GM12865 (cell line): ENCODE results near the gene RCCD1.
A peak's percentile ranks its signal among the peaks of the same experiment; 100 is the strongest.

Experiments
- DNase-seq: peaks from one replicate; pipeline ENCODE4 v3.0.0; 2010; ENCODE audit warnings: low read depth
- H3K4me3 ChIP-seq: 2 replicates; pipeline ENCODE4 v1.5.1; 2011; ENCODE audit warnings: mild to moderate bottlenecking, low read depth, low read length, control low read depth
- TF ChIP-seq, protein P1 (sequence below): IDR thresholded peaks from 2 replicates; pipeline ENCODE4 v1.5.1; 2011; ENCODE audit warnings: low read length, control low read depth, low read depth, inconsistent platforms; ENCODE audit not compliant: insufficient read depth; ENCODE audit errors: missing control alignments

RCCD1 gene

DNA sequence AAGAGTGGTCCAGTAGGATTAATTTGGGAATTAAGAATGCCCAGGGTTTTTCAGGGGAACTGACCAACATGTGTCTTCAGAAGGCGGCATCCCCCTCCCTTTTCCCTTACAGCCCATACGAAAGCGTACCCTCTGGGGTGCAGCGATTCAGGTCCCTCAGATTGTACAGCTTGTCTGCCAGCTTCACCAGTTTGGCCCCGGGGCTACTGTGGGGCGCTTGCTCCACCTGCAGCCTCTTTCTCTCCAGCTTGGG is 23.2 kb upstream of the RCCD1 start:
- peak overlapping the region; percentile 85 for H3K4me3 ChIP-seq
- DNase-seq: no peak
- TF ChIP-seq, protein P1, sequence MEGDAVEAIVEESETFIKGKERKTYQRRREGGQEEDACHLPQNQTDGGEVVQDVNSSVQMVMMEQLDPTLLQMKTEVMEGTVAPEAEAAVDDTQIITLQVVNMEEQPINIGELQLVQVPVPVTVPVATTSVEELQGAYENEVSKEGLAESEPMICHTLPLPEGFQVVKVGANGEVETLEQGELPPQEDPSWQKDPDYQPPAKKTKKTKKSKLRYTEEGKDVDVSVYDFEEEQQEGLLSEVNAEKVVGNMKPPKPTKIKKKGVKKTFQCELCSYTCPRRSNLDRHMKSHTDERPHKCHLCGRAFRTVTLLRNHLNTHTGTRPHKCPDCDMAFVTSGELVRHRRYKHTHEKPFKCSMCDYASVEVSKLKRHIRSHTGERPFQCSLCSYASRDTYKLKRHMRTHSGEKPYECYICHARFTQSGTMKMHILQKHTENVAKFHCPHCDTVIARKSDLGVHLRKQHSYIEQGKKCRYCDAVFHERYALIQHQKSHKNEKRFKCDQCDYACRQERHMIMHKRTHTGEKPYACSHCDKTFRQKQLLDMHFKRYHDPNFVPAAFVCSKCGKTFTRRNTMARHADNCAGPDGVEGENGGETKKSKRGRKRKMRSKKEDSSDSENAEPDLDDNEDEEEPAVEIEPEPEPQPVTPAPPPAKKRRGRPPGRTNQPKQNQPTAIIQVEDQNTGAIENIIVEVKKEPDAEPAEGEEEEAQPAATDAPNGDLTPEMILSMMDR: no peak

DNA sequence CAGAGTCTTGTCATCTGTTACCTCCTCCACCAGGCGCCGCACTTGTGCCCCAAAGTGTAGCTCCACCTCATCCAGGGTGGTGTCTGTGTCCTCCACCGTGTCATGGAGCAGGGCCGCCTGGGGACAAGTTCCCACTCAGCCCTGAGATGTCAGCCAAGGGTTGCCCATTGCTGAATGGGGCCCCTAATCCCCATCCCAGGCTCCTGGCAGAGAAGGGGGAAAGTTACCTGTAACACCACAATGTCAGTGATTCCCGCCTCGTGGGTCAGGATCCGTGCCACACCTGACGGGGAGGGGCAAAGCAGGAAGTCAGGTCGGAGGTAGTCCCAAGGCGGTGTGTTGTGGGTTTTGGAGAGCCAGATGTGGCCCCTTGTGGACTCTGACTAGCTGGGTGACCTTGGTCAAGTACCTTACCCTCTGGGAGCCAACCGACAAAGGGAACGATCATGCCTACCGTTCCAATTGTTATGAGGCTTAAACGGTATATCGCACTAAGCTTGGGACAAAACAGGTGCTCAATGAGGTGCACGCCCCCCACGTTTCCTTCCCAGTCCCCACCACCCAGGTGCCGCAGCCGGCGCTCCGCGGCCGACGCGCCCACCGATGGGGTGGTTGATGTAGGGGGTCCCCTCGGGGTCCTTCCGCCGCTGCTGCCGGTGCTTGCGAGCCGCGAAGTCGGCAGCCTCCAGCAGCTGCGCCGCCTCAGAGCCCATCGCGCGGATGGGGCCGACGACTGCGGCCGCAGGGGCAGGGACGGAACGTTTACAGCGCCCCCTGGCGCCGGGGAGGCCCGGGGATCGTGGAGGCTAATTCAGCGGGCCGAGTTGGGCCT is 22.6 kb upstream of the RCCD1 start, which contains the start of gene HDDC3:
HDDC3 (minus strand) TSS at position 722 of the 832 bp plus-strand sequence; CDS start at position 713, 9 bp downstream.
- peak; percentile 95 for DNase-seq
- peak within 1 kb of the TSS; percentile 85 for H3K4me3 ChIP-seq
- TF ChIP-seq, protein P1: peak; percentile 97

DNA sequence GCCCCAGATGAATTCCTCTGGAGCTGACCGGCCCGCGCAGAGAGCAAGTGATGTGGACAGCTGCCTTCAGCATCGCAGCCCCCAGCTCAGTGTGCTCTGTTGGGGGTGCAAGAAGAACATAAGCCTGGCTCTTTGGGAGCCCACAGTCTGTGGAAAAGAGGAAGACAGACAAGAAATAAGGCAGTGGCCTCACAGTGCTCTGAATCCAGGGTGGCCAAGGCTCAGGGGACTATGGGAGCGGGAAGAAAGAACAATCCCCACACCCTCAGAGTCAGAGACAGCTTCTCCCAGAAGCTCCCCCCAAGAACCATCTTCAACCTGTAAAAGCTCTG is 22.1 kb upstream of the RCCD1 start:
- TF ChIP-seq, protein P1: no peak
- DNase-seq: no peak
- H3K4me3 ChIP-seq: no peak overlapping the region; the same call in 1 of the 2 replicates

DNA sequence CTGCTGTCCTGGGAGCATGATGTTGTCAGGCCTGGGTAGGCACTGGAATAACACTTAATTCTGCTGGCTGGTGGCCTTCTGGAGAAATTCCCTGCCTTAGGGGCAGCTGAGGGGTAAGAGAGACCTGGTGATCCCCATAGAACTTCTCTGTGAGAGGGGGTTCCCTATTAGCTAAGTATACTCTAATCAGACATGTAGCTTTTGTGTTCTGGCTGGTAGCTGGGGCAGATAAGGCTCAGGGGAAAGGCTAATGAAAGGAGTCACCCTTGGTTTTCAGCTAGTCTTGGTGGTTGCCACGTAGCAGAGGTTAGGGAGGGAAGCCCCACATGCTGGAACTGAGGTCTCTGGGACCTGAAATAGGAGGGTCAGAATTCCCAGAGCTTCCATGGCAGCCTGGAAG is 21.4 kb upstream of the RCCD1 start:
- no peak for DNase-seq
- TF ChIP-seq, protein P1: no peak
- H3K4me3 ChIP-seq: no peak overlapping the region

DNA sequence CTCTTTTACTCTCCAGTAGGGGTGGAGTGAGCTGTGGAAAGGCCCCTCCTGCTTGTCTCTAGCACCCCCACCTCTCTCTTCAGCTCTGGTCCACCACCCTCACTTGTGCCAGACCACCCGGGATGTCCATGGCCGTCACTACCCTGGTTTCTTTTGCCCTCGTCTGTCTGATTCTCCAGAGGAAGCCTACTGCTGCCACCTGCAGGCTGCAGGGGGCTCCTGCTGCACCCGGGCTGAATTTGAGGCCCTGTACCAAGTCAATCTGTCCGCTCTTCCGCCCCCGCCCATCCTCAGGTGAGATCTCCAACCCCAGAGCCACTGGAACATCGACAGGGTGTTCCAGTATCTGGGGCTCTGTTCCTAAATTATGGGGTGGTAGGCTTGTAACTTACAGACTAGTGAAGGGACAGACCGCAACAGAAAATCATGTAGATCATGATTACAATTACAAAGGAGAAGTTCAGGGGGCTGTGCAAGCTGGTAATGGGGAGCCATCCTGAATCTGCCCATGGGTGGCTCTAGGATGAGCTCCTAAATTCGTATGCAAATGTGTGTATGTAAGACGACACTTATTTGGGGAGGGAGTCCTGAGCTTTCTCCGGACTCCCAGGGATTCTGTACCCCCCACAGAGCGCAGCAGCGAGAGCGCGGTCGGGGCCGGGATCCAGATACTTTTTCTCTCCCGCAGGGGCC is 20.3 kb upstream of the RCCD1 start:
- peak overlapping the region; percentile 69 for H3K4me3 ChIP-seq
- peak; percentile 94 for DNase-seq
- TF ChIP-seq, protein P1: peak; percentile 98

DNA sequence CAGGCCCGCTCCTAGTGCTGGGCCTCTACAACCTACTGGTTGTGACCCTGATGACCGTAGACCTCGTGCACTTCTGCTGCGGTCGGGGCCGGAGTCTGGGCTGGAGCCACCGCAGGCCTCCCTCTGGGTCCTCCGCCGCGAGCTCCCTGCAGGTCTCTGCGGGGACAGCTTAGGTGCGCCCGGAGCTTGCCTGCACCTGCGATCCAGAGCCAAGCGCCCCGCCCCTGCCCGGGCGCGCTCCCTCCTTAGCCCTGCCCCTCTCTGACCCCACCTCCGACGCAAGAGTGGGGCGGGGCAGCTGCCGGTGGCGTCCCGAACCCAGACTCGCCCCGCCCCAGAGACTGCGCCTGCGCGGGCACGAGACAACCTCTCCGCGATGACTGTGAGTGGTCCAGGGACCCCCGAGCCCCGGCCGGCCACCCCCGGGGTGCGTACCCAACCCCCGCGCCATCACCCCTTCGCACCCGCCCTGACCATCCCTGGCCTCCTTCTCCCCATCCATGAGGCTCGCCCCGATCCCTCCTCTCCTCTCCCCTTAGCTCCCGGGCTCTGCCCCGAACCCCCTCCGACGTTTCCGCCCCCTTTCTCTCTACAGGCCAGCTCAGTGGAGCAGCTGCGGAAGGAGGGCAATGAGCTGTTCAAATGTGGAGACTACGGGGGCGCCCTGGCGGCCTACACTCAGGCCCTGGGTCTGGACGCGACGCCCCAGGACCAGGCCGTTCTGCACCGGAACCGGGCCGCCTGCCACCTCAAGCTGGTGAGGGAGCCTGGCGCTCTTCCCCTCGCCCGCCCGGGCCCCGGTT is 19.5 kb upstream of the RCCD1 start, which contains the start of gene UNC45A:
UNC45A (plus strand) TSS at position 337 of the 803 bp plus-strand sequence; CDS start at position 377, 40 bp downstream.
- DNase-seq: peak; percentile 94
- TF ChIP-seq, protein P1: no peak
- H3K4me3 ChIP-seq: peak within 1 kb of the TSS; percentile 69
